ENCODE results near the gene PDCD1. TPM values are rescaled to one million over a fixed set of nuclear protein-coding genes. Genes with fewer than 3 reads are reported as not detected.
"Not testable (repeated sequence)": the region's sequence is repeated elsewhere in the genome, so short reads cannot be mapped to it uniquely, and the experiment has no call there.

Gene PDCD1
- total and polyA plus RNA-seq, 12 donors, result 1.3 to 14.2 (median 3.2) TPM

DNA sequence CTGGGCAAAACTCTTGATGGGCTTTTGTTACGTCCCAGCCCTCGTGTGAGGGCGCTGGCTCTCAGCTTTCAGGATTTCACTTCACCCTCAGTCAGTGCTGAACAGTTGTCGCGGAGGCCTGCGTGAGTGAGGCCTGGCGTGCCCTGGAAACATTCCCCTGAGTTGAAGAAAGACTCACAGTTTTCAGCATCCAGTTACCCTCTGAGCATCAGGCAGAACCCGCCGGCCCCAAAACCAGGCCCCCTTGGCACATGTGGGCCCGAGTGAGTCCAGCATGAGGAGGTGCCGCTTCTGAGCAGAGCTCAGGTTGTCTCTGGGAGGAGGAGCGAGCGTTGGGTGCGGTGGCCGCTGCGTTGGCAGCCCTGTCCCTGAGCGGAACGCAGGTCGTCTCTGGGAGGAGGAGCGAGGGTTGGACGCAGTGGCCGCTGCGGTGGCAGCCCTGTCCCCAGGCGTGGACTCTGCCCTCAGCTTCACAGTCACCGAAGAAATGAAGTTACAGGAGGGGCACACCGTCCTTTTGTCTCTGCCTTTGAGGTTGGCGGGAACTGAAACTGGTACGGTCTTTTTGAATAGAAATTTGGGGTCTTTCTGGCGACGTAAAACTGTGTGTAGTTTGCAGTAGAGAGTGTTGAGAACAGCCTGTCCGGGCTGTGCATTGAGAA lies 49.8 kb downstream of the PDCD1 start, which contains the start of gene NEU4:
TSS of gene NEU4 (plus strand) at position 473 of the 662 bp plus-strand sequence. CDS start 5,292 bp downstream, outside the sequence.
- H3K27ac ChIP-seq, result peak within 1 kb of the TSS in 7 of 10 donors; percentile 34 to 89 (median 80)
- H3K27me3 ChIP-seq, result peaks cover 0 to 11% (median 10%) of the 10 kb centered on the region in 7 donors
- TF ChIP-seq CTCF (IDR thresholded peaks at IDR 0.05), result no peak
- intact Hi-C loops (cut with DNase I), result loop anchor here in 2 of 10 donors (10.0 kb wide), 1 partner anchor 56 kb away; the partner anchor contains the start of gene RTP5 (in 2 of the 2)
- no peak for DNase-seq
- H3K36me3 ChIP-seq, result no peaks in the 10 kb centered on the region
- H3K4me3 ChIP-seq, result no peak within 1 kb of the TSS
- 90% methylated on average over 31 of the region's 31 CpGs for WGBS, 2 donors
- no peak for ATAC-seq
- peaks cover 10 to 38% (median 28%) of the 10 kb centered on the region in 9 donors for H3K4me1 ChIP-seq
- no peaks in the 10 kb centered on the region for H3K9me3 ChIP-seq

DNA sequence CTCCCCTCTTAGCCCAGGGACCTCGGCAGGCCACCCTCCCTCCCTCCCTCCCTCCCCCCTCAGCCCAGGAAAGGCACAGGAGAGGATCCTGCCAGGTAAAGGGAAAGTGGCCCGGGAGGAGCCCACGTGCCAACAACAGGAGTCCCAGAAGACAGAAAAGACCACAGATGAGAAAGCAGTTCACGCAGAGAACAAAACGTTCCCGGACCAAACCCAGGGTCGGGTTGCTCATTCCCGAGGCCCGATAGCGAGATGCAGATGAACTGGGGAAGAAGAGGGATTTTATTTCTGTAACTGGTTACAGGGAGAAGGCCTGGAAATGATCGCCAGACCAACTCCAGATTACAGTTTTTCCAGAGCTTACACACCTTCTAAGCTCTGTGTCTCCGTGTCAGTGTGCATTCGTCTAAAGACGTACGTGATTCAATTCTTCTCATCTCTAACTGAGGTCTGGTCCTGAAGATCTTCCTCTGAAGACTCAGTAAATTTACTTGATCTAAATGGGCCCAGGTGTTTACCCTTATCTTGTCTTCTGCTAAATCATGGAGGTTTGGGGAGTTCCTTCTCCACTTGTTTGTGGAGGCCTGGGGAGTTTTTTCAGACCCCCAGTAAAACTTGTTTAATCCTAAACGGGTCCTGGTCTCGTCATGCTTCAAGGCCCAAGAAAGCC lies 50.5 kb downstream of the PDCD1 start:
- DNase-seq (peak in 1 of 2 donors; percentile 25), ATAC-seq (no peak)
- Histone ChIP-seq H3K27me3 (peaks cover 0 to 18% (median 14%) of the 10 kb centered on the region in 7 donors), H3K9me3 (no peaks in the 10 kb centered on the region), H3K27ac (no peak overlapping the region), H3K4me1 (peaks cover 12 to 40% (median 32%) of the 10 kb centered on the region in 9 donors), H3K4me3 (no peak overlapping the region), H3K36me3 (no peaks in the 10 kb centered on the region)
- WGBS, 2 donors, result 65 to 70% methylated on average over 16 to 17 of the region's 17 CpGs
- intact Hi-C loops (cut with DNase I), result loop anchor here in 2 of 10 donors (10.0 kb wide), 1 partner anchor 57 kb away; the partner anchor contains the start of gene RTP5 (in 2 of the 2)
- no peak for TF ChIP-seq CTCF (IDR thresholded peaks at IDR 0.05)

DNA sequence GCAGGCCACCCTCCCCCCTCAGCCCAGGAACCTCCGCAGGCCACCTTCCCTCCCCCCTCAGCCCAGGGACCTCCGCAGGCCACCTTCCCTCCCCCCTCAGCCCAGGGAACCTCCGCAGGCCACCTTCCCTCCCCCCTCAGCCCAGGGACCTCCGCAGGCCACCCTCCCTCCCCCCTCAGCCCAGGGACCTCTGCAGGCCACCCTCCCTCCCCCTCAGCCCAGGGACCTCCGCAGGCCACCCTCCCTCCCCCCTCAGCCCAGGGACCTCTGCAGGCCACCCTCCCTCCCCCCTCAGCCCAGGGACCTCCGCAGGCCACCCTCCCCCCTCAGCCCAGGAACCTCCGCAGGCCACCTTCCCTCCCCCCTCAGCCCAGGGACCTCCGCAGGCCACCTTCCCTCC lies 52.5 kb downstream of the PDCD1 start:
- H3K27me3 ChIP-seq, result peaks cover 0 to 24% (median 20%) of the 10 kb centered on the region in 7 donors
- not testable (repeated sequence) for H3K9me3 ChIP-seq, DNase-seq, ATAC-seq, H3K4me3 ChIP-seq, H3K36me3 ChIP-seq, H3K27ac ChIP-seq
- peaks cover 13 to 39% (median 27%) of the 10 kb centered on the region in 9 donors for H3K4me1 ChIP-seq
- 5 to 48% methylated on average over 2 to 3 of the region's 8 CpGs for WGBS, 2 donors
- intact Hi-C loops (cut with DNase I), result loop anchor here in 2 of 10 donors (10.0 kb wide), 1 partner anchor 59 kb away; the partner anchor contains the start of gene RTP5 (in 2 of the 2)

DNA sequence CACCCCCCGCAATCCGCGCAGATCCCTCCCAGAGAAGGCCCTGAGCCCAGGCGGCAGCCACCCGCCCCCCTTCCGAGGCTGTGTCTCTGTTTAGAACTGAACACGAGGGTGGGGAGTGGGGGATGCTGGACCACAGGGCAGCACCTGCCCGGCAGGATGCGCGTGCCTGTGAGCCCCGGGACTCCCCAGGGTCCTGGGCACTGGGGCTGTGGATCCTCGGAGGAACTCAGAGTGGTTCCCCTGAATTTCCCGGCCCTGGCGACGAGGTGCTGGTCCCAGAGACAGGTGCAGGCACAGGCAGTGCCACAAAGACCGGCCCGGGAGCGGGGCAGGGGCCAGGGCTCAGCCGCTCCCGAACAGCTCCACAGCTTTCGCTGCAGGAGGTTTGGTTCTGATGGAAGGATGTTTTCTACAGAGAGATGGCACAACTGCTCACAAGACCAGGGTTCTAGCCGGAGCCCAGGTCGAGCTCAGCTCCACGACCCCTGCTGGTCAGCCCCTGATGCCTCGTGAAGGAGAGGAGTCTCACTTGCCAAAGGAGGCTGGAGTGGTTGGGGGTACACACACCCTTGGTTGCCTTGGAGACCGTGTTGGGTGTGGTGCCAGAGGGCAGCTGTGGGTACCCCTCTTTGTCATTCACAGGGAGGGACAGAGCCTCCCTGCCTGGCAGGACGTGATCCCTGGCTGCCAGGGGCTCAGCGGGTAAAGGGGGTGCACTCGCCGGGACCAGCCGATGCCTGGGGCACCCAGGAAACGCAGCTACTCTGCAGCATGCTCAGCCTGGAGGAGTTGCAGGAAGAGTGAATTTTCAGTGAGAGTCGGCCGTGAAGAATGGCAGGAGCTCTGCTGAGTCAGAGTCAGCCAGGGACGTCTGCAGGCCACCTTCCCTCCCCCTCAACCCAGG lies 54.1 kb downstream of the PDCD1 start:
- peak in 5 of 8 donors; percentile 19 to 39 (median 23) for ATAC-seq
- WGBS, 2 donors, result 12 to 16% methylated on average over 34 to 35 of the region's 35 CpGs

More for the DNA sequence above, 54.1 kb downstream of the PDCD1 start:
- DNase-seq, result peak in 1 of 2 donors; percentile 16
- peak overlapping the region; percentile 28 to 57 (median 49) for H3K4me3 ChIP-seq
- H3K36me3 ChIP-seq, result no peaks in the 10 kb centered on the region
- peak overlapping the region in 3 of 10 donors; percentile 16 to 48 (median 44) for H3K27ac ChIP-seq
- no peak for TF ChIP-seq CTCF (IDR thresholded peaks at IDR 0.05)
- H3K9me3 ChIP-seq, result no peaks in the 10 kb centered on the region
- intact Hi-C loops (cut with DNase I), result loop anchor here in 2 of 10 donors (10.0 kb wide), 1 partner anchor 60 kb away; the partner anchor contains the start of gene RTP5 (in 2 of the 2)
- peaks cover 10 to 22% (median 20%) of the 10 kb centered on the region in 9 donors for H3K4me1 ChIP-seq
- peaks cover 0 to 24% (median 20%) of the 10 kb centered on the region in 7 donors for H3K27me3 ChIP-seq
